ENCODE data around the gene SHANK2. TPM values are rescaled to one million over a fixed set of nuclear protein-coding genes. Genes with fewer than 3 reads are reported as not detected.

SHANK2 gene
- polyA plus RNA-seq, 1 donor from 2014 or later, result 13.6 TPM

DNA sequence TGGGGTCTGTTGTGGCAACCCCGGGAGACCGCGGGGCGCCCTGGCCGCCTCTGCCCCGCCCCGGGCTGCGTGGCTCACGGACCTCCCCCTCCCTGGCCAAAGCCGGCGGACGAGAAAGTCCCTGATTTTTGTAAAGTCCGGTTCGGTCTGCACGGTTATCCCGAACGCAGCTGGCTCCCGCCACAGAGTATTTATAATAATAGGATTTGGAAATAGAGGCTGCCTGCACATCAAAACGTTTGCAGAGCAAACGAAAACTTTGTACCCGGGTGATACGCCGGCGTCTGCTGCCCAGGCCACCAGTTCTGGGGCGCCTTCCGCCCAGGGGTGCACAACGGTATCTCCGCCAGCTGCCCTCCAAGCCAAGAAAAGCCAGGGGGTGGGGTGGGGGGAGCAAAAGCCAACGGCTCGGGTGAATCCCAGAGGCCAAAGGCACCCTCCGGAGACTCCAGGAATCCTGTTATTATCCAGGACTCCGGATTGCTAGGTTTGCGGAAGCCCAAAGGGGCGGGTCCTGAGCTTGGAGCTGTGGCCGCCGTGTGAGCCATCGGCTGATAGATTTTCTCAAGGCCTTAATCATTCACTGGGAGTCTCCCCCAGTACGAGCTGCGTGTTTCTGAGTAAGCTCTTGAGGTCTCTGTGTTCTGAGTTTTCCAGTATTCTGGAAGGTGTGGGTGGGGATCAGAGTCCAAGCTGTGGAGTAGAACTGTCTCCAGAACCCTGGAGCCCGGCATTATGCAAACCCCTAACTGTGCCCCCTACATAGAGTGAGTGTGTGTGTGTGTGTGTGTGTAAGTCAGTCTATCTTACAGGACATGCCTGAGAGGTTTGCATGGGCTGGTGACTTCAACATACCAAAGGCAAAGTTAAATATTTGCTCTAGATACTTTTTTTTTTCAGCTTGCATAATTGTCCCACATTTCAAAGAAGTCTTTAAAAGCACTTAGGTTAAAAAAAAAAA lies 673 bp upstream of the SHANK2 start:
- Histone ChIP-seq H3K4me3 (ENCODE audit: low read length) (peak overlapping the region; percentile 28), H4K20me1 (ENCODE audit: insufficient read depth) (no peaks in the 10 kb centered on the region), H3K36me3 (ENCODE audit: insufficient read depth, low read length) (no peaks in the 10 kb centered on the region), H3F3A (ENCODE audit: insufficient read depth, low read length, poor library complexity, severe bottlenecking) (no peaks in the 10 kb centered on the region), H2AFZ (ENCODE audit: low read depth, low read length) (no peak overlapping the region), H3K4me2 (ENCODE audit: low read length) (no peak overlapping the region), H3K9ac (ENCODE audit: low read length) (no peak overlapping the region), H3K79me2 (replicated peaks; ENCODE audit: insufficient read depth, low read length) (no peaks in the 10 kb centered on the region), H3K27ac (ENCODE audit: low read length) (no peak overlapping the region), H3K27me3 (ENCODE audit: insufficient read depth, low read depth, low read length) (peaks cover 64% of the 10 kb centered on the region), H3K9me2 (ENCODE audit: insufficient read depth, low read length) (no peaks in the 10 kb centered on the region), H3K9me3 (ENCODE audit: low read length) (no peaks in the 10 kb centered on the region)
- TF ChIP-seq TAF1 (IDR thresholded peaks at IDR 0.05; ENCODE audit: low read depth) (no peak), EZH2 (IDR thresholded peaks at IDR 0.05; ENCODE audit: borderline replicate concordance, insufficient read depth, low read length, poor library complexity, severe bottlenecking) (no peak), RAD21 (conservative IDR thresholded peaks at IDR 0.05) (no peak), SMC3 (conservative IDR thresholded peaks at IDR 0.05; ENCODE audit: poor library complexity) (no peak), MXI1 (conservative IDR thresholded peaks at IDR 0.05; ENCODE audit: poor library complexity, severe bottlenecking) (no peak), EP300 (conservative IDR thresholded peaks at IDR 0.05; ENCODE audit: poor library complexity, severe bottlenecking) (no peak), POLR2AphosphoS5 (IDR thresholded peaks at IDR 0.05) (no peak)
- TF ChIP-seq, protein P1, sequence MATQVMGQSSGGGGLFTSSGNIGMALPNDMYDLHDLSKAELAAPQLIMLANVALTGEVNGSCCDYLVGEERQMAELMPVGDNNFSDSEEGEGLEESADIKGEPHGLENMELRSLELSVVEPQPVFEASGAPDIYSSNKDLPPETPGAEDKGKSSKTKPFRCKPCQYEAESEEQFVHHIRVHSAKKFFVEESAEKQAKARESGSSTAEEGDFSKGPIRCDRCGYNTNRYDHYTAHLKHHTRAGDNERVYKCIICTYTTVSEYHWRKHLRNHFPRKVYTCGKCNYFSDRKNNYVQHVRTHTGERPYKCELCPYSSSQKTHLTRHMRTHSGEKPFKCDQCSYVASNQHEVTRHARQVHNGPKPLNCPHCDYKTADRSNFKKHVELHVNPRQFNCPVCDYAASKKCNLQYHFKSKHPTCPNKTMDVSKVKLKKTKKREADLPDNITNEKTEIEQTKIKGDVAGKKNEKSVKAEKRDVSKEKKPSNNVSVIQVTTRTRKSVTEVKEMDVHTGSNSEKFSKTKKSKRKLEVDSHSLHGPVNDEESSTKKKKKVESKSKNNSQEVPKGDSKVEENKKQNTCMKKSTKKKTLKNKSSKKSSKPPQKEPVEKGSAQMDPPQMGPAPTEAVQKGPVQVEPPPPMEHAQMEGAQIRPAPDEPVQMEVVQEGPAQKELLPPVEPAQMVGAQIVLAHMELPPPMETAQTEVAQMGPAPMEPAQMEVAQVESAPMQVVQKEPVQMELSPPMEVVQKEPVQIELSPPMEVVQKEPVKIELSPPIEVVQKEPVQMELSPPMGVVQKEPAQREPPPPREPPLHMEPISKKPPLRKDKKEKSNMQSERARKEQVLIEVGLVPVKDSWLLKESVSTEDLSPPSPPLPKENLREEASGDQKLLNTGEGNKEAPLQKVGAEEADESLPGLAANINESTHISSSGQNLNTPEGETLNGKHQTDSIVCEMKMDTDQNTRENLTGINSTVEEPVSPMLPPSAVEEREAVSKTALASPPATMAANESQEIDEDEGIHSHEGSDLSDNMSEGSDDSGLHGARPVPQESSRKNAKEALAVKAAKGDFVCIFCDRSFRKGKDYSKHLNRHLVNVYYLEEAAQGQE (IDR thresholded peaks at IDR 0.05; ENCODE audit: borderline replicate concordance), result no peak
- TF ChIP-seq, protein P2, sequence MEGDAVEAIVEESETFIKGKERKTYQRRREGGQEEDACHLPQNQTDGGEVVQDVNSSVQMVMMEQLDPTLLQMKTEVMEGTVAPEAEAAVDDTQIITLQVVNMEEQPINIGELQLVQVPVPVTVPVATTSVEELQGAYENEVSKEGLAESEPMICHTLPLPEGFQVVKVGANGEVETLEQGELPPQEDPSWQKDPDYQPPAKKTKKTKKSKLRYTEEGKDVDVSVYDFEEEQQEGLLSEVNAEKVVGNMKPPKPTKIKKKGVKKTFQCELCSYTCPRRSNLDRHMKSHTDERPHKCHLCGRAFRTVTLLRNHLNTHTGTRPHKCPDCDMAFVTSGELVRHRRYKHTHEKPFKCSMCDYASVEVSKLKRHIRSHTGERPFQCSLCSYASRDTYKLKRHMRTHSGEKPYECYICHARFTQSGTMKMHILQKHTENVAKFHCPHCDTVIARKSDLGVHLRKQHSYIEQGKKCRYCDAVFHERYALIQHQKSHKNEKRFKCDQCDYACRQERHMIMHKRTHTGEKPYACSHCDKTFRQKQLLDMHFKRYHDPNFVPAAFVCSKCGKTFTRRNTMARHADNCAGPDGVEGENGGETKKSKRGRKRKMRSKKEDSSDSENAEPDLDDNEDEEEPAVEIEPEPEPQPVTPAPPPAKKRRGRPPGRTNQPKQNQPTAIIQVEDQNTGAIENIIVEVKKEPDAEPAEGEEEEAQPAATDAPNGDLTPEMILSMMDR (IDR thresholded peaks at IDR 0.05; ENCODE audit: poor library complexity, severe bottlenecking), result no peak

DNA sequence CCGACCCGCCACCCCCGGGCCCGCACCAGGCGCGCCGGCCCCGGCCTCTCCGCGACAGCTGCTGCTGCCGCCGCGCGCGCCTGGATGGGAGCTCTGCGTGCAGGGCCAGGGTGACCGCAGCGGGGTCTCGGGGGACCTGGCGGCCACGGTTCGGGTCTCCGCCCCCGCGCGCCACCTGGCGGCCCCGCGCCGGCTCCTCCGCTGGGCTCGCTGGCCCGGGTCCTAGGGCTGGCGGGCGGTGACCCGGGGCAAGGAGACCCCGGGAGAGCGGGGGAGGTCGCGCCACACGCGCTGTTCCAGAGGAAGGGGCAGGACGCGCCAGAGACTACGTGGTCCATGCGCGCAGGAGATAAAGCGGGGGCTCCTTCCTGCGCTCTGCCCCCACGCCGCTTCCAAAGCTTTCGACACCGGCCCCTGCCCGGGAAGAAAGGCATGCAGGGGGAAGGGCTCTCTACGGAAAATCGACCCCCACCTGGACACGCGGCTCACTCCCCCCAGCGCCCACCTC lies 562 bp downstream of the SHANK2 start:
- no peaks in the 10 kb centered on the region for H3K36me3 ChIP-seq (ENCODE audit: insufficient read depth, low read length)
- no peaks in the 10 kb centered on the region for H3K79me2 ChIP-seq (replicated peaks; ENCODE audit: insufficient read depth, low read length)
- no peak overlapping the region for H2AFZ ChIP-seq (ENCODE audit: low read depth, low read length)
- no peaks in the 10 kb centered on the region for H3K9me2 ChIP-seq (ENCODE audit: insufficient read depth, low read length)
- H3K9ac ChIP-seq (ENCODE audit: low read length), result peak overlapping the region; percentile 42
- H3K27ac ChIP-seq (ENCODE audit: low read length), result no peak overlapping the region
- no peaks in the 10 kb centered on the region for H4K20me1 ChIP-seq (ENCODE audit: insufficient read depth)
- H3K9me3 ChIP-seq (ENCODE audit: low read length), result no peaks in the 10 kb centered on the region
- H3F3A ChIP-seq (ENCODE audit: insufficient read depth, low read length, poor library complexity, severe bottlenecking), result no peaks in the 10 kb centered on the region
- peak overlapping the region; percentile 72 for H3K4me3 ChIP-seq (ENCODE audit: low read length)
- H3K27me3 ChIP-seq (ENCODE audit: insufficient read depth, low read depth, low read length), result peaks cover 64% of the 10 kb centered on the region
- TF ChIP-seq RAD21 (conservative IDR thresholded peaks at IDR 0.05), result peak; percentile 59
- TF ChIP-seq EP300 (conservative IDR thresholded peaks at IDR 0.05; ENCODE audit: poor library complexity, severe bottlenecking), result no peak
- TF ChIP-seq, protein P1 (IDR thresholded peaks at IDR 0.05; ENCODE audit: borderline replicate concordance), result no peak
- TF ChIP-seq SMC3 (conservative IDR thresholded peaks at IDR 0.05; ENCODE audit: poor library complexity), result peak; percentile 73
- no peak for TF ChIP-seq EZH2 (IDR thresholded peaks at IDR 0.05; ENCODE audit: borderline replicate concordance, insufficient read depth, low read length, poor library complexity, severe bottlenecking)
- TF ChIP-seq, protein P2 (IDR thresholded peaks at IDR 0.05; ENCODE audit: poor library complexity, severe bottlenecking), result peak; percentile 75
- no peak for TF ChIP-seq TAF1 (IDR thresholded peaks at IDR 0.05; ENCODE audit: low read depth)
- H3K4me2 ChIP-seq (ENCODE audit: low read length), result peak overlapping the region; percentile 55
